ENCODE data around the gene SNAPIN.

The SNAPIN gene

DNA sequence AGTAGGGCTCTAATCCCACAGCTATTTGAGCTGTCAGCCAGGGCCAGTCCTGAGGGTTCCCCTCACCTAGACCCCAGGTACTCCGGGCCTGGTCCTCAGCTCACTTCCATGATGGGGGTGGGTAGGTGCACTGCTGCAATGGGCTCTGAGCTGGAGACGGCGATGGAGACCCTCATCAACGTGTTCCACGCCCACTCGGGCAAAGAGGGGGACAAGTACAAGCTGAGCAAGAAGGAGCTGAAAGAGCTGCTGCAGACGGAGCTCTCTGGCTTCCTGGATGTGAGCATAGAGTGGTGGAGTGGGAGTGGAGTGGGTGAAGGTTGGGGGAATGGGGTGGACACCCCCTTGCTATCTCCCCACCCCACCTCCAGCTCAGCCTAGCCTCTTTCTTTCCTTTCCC, 28.1 kb upstream of the SNAPIN start:
- H3K9ac ChIP-seq (ENCODE audit: low read depth, low read length, poor library complexity, severe bottlenecking), result peak overlapping the region; percentile 20
- H3K27me3 ChIP-seq (ENCODE audit: insufficient read depth, low read length, poor library complexity, severe bottlenecking), result no peaks in the 10 kb centered on the region
- H3K9me3 ChIP-seq (ENCODE audit: insufficient read depth, low read depth, low read length), result no peaks in the 10 kb centered on the region
- TF ChIP-seq EZH2phosphoT487 (IDR thresholded peaks at IDR 0.05; ENCODE audit: borderline replicate concordance), result no peak
- H3K36me3 ChIP-seq (ENCODE audit: insufficient read depth, low read length), result no peaks in the 10 kb centered on the region
- peaks cover 32% of the 10 kb centered on the region for H3K4me1 ChIP-seq (ENCODE audit: insufficient read depth, low read length, poor library complexity, severe bottlenecking)
- no peak overlapping the region for H3K4me3 ChIP-seq (ENCODE audit: low read length, poor library complexity, severe bottlenecking)
- no peak overlapping the region for H3K4me2 ChIP-seq (ENCODE audit: low read depth, low read length, poor library complexity, severe bottlenecking)
- H2AFZ ChIP-seq (ENCODE audit: low read length), result no peak overlapping the region
- H3K9me2 ChIP-seq (replicated peaks; ENCODE audit: low read depth, low read length), result no peaks in the 10 kb centered on the region
- H3K79me2 ChIP-seq (ENCODE audit: insufficient read depth, low read length), result peaks cover 11% of the 10 kb centered on the region
- H3F3A ChIP-seq (ENCODE audit: low read depth), result no peaks in the 10 kb centered on the region
- H4K20me1 ChIP-seq (ENCODE audit: insufficient read depth, low read length, poor library complexity, severe bottlenecking), result peaks cover 9% of the 10 kb centered on the region

GRCh38 chr1:153631047-153632022, 27.2 kb upstream of the SNAPIN start:
- no peak for TF ChIP-seq EZH2phosphoT487 (IDR thresholded peaks at IDR 0.05; ENCODE audit: borderline replicate concordance)
- TF ChIP-seq, protein P1, sequence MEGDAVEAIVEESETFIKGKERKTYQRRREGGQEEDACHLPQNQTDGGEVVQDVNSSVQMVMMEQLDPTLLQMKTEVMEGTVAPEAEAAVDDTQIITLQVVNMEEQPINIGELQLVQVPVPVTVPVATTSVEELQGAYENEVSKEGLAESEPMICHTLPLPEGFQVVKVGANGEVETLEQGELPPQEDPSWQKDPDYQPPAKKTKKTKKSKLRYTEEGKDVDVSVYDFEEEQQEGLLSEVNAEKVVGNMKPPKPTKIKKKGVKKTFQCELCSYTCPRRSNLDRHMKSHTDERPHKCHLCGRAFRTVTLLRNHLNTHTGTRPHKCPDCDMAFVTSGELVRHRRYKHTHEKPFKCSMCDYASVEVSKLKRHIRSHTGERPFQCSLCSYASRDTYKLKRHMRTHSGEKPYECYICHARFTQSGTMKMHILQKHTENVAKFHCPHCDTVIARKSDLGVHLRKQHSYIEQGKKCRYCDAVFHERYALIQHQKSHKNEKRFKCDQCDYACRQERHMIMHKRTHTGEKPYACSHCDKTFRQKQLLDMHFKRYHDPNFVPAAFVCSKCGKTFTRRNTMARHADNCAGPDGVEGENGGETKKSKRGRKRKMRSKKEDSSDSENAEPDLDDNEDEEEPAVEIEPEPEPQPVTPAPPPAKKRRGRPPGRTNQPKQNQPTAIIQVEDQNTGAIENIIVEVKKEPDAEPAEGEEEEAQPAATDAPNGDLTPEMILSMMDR (conservative IDR thresholded peaks at IDR 0.05; ENCODE audit: low read length), result no peak
- peaks cover 41% of the 10 kb centered on the region for H3K4me1 ChIP-seq (ENCODE audit: insufficient read depth, low read length, poor library complexity, severe bottlenecking)
- no peak overlapping the region for H3K4me3 ChIP-seq (ENCODE audit: low read length, poor library complexity, severe bottlenecking)
- peaks cover 21% of the 10 kb centered on the region for H3K79me2 ChIP-seq (ENCODE audit: insufficient read depth, low read length)
- H3K27me3 ChIP-seq (ENCODE audit: insufficient read depth, low read length, poor library complexity, severe bottlenecking), result no peaks in the 10 kb centered on the region
- peaks cover 19% of the 10 kb centered on the region for H4K20me1 ChIP-seq (ENCODE audit: insufficient read depth, low read length, poor library complexity, severe bottlenecking)
- peaks cover 1% of the 10 kb centered on the region; the same call in 1 of the 2 replicates for H3K36me3 ChIP-seq (ENCODE audit: insufficient read depth, low read length)
- H3K9ac ChIP-seq (ENCODE audit: low read depth, low read length, poor library complexity, severe bottlenecking), result no peak overlapping the region
- no peaks in the 10 kb centered on the region for H3K9me3 ChIP-seq (ENCODE audit: insufficient read depth, low read depth, low read length)
- H3K4me2 ChIP-seq (ENCODE audit: low read depth, low read length, poor library complexity, severe bottlenecking), result no peak overlapping the region
- H3K9me2 ChIP-seq (replicated peaks; ENCODE audit: low read depth, low read length), result no peaks in the 10 kb centered on the region
- no peaks in the 10 kb centered on the region for H3F3A ChIP-seq (ENCODE audit: low read depth)
- H2AFZ ChIP-seq (ENCODE audit: low read length), result no peak overlapping the region

- no peaks in the 10 kb centered on the region for H3K9me2 ChIP-seq (replicated peaks; ENCODE audit: low read depth, low read length)
- peaks cover 36% of the 10 kb centered on the region for H4K20me1 ChIP-seq (ENCODE audit: insufficient read depth, low read length, poor library complexity, severe bottlenecking)
- H3K27me3 ChIP-seq (ENCODE audit: insufficient read depth, low read length, poor library complexity, severe bottlenecking), result no peaks in the 10 kb centered on the region
- peak overlapping the region; percentile 22 for H3K4me2 ChIP-seq (ENCODE audit: low read depth, low read length, poor library complexity, severe bottlenecking)
- H3K79me2 ChIP-seq (ENCODE audit: insufficient read depth, low read length), result peaks cover 40% of the 10 kb centered on the region
- no peak for TF ChIP-seq EZH2phosphoT487 (IDR thresholded peaks at IDR 0.05; ENCODE audit: borderline replicate concordance)
- TF ChIP-seq, protein P1 (conservative IDR thresholded peaks at IDR 0.05; ENCODE audit: low read length), result no peak
- H3K4me1 ChIP-seq (ENCODE audit: insufficient read depth, low read length, poor library complexity, severe bottlenecking), result peaks cover 40% of the 10 kb centered on the region
- peaks cover 20% of the 10 kb centered on the region for H3K36me3 ChIP-seq (ENCODE audit: insufficient read depth, low read length)
- H3K9me3 ChIP-seq (ENCODE audit: insufficient read depth, low read depth, low read length), result no peaks in the 10 kb centered on the region
- no peak overlapping the region for H3K4me3 ChIP-seq (ENCODE audit: low read length, poor library complexity, severe bottlenecking)
- H2AFZ ChIP-seq (ENCODE audit: low read length), result no peak overlapping the region
- H3F3A ChIP-seq (ENCODE audit: low read depth), result no peaks in the 10 kb centered on the region
- no peak overlapping the region for H3K9ac ChIP-seq (ENCODE audit: low read depth, low read length, poor library complexity, severe bottlenecking)
These were observed 25.2 kb upstream of the SNAPIN start for GRCh38 chr1:153633161-153633753.

Data from Loucy (cell line).